ENCODE results near the gene ZNF862.

DNA sequence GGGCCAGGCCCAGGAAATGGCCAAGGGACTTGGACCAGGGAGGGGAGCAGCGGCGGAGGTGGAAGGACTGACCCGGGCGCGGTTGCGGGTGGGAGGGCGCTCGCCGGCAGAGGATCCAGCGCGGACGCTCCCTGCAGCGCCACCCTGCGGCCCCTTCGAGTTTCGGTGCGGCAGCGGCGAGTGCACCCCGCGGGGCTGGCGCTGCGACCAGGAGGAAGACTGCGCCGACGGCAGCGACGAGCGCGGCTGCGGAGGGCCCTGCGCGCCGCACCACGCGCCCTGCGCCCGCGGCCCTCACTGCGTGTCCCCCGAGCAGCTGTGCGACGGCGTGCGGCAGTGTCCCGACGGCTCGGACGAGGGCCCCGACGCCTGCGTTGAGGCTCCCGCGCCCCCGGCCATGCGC lies 48.0 kb upstream of the ZNF862 start:
- TF ChIP-seq, protein P1, sequence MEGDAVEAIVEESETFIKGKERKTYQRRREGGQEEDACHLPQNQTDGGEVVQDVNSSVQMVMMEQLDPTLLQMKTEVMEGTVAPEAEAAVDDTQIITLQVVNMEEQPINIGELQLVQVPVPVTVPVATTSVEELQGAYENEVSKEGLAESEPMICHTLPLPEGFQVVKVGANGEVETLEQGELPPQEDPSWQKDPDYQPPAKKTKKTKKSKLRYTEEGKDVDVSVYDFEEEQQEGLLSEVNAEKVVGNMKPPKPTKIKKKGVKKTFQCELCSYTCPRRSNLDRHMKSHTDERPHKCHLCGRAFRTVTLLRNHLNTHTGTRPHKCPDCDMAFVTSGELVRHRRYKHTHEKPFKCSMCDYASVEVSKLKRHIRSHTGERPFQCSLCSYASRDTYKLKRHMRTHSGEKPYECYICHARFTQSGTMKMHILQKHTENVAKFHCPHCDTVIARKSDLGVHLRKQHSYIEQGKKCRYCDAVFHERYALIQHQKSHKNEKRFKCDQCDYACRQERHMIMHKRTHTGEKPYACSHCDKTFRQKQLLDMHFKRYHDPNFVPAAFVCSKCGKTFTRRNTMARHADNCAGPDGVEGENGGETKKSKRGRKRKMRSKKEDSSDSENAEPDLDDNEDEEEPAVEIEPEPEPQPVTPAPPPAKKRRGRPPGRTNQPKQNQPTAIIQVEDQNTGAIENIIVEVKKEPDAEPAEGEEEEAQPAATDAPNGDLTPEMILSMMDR (IDR thresholded peaks at IDR 0.05): peak; percentile 20 to 66 (median 38)
- TF ChIP-seq POLR2A (IDR thresholded peaks at IDR 0.05): no peak
